Stimulated activated effector memory CD8-positive, alpha-beta T cell treated with anti-CD3 and anti-CD28 coated beads, Interleukin-12 subunit alpha, Interleukin-12 subunit beta, amount 100 ng/mL, for 72 hours (primary cell): ENCODE results near the gene PA2G4.
"Not testable (repeated sequence)": the region's sequence is repeated elsewhere in the genome, so short reads cannot be mapped to it uniquely, and the experiment has no call there.

ENCODE experiments used
- ATAC-seq: fragments of 150-1000 bp; cut with Tn5 transposase; 2 replicates; pipeline ENCODE4 v1.10.0; 2021
- DNase-seq, 2 donors: peaks; one replicate each; pipeline ENCODE4 v3.0.0; 2021 to 2022; ENCODE audit warnings: low spot score in 2 of 2
- H3K27ac Mint-ChIP-seq: one replicate; pipeline ENCODE4 v1.8.0; 2022; ENCODE audit warnings: mild to moderate bottlenecking, mixed read lengths
- H3K36me3 Mint-ChIP-seq: one replicate; pipeline ENCODE4 v1.8.0; 2022; ENCODE audit warnings: mild to moderate bottlenecking, mixed read lengths
- H3K4me1 Mint-ChIP-seq: one replicate; pipeline ENCODE4 v1.8.0; 2022; ENCODE audit warnings: mixed read lengths
- H3K4me3 Mint-ChIP-seq: one replicate; pipeline ENCODE4 v1.8.0; 2022; ENCODE audit warnings: mild to moderate bottlenecking, mixed read lengths
- H3K9me3 Mint-ChIP-seq: one replicate; pipeline ENCODE4 v1.8.0; 2022; ENCODE audit warnings: mixed read lengths

Gene PA2G4

DNA sequence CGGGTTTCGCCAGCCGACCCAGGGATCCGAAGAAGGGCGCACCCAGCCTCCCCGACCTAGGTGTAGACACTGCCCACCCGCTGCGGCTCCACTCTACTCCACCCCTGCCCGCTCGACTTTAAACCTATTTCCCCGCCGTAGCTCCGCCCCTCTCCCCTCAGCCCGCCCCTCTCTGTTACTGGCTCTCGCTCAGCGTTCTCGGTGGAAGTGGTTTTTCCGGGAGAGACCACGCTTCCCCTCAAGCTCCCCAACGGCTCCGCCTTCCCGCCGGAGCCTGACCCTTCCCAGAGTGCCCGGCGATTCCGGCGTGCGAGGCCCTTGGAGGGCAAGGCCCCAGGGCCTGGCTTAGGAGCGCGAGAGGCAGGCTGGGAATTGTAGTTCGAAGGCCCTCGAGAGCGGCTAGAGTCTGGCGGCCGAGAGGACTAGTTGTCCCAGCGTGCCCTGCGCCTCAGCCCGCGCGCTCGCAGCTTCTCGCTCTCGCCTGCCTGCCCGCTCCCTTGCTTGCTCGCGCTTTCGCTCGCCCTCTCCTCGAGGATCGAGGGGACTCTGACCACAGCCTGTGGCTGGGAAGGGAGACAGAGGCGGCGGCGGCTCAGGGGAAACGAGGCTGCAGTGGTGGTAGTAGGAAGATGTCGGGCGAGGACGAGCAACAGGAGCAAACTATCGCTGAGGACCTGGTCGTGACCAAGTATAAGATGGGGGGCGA lies at the start of gene PA2G4:
TSS of gene PA2G4 (plus strand) at position 451 of the 706 bp plus-strand sequence. CDS start at position 630, 179 bp downstream.
- H3K36me3 Mint-ChIP-seq: peaks cover 63% of the 10 kb centered on the region
- H3K4me1 Mint-ChIP-seq: peaks cover 56% of the 10 kb centered on the region
- H3K27ac Mint-ChIP-seq: peak within 1 kb of the TSS; percentile 99
- H3K4me3 Mint-ChIP-seq: peak within 1 kb of the TSS; percentile 100
- DNase-seq (peak; percentile 91 to 99), ATAC-seq (peak; percentile 96)
- no peaks in the 10 kb centered on the region for H3K9me3 Mint-ChIP-seq

DNA sequence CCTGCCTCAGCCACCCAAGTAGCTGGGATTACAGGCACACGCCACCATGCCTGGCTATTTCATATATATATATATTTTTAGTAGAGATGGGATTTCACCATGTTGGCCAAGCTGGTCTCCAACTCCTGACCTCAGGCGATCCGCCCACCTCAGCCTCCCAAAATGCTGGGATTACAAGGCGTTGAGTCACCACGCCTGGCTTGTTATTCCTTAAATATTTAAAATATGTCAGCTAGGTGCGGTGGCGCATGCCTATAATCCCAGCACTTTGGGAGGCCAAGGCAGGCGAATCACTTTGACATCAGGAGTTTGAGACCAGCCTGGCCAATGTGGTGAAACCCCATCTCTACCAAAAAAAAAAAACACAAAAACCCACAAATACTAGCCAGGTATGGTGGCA lies 44.4 kb upstream of the PA2G4 start:
- H3K27ac Mint-ChIP-seq, H3K36me3 Mint-ChIP-seq, ATAC-seq: not testable (repeated sequence)

DNA sequence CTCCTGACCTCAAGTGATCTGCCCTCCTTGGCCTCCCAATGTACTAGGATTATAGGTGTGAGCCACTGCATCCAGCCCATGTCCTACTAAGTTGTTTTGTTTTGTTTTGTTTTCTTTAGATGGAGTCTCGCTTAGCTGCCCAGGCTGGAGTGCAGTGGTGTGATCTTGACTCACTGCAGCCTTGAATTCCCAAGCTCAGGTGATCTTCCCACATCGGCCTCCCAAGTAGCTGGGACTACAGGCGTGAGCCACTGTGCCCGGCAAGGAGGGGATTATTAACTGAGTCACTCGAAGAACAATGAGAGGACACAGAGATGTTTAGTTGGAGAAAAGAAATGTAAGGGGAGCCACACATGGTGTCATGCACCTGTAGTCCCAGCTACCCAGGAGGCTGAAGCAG lies 42.4 kb upstream of the PA2G4 start:
- ATAC-seq: no peak
- DNase-seq: no peak
- H3K9me3 Mint-ChIP-seq: no peaks in the 10 kb centered on the region
- H3K4me3 Mint-ChIP-seq: no peak overlapping the region
- H3K27ac Mint-ChIP-seq: no peak overlapping the region
- H3K36me3 Mint-ChIP-seq: no peaks in the 10 kb centered on the region
- H3K4me1 Mint-ChIP-seq: no peaks in the 10 kb centered on the region

More for the DNA sequence above, 44.4 kb upstream of the PA2G4 start:
- H3K4me1 Mint-ChIP-seq, DNase-seq, H3K4me3 Mint-ChIP-seq, H3K9me3 Mint-ChIP-seq: not testable (repeated sequence)

DNA sequence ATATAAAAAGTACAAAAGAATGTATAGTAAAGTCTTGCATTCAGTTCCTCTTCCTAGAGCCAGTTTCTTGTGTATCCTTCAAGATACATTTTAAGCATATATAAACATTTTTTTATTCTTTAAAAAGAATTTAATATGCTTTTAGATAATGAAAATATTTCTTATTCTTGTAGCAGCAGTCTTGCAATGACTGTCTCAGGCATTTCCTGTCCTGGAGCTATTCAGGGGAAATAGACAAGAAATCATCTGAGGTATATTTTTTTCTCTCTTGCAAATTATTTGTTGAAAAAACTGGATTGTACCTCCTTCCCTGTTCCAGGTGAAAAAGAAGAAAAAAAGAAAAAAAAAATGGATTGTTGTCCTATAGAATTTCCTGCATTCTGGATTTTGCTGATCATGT lies 41.4 kb upstream of the PA2G4 start:
- Mint-ChIP-seq H3K36me3 (no peaks in the 10 kb centered on the region), H3K27ac (no peak overlapping the region), H3K4me3 (no peak overlapping the region), H3K4me1 (no peaks in the 10 kb centered on the region), H3K9me3 (no peaks in the 10 kb centered on the region)
- DNase-seq (no peak), ATAC-seq (no peak)

DNA sequence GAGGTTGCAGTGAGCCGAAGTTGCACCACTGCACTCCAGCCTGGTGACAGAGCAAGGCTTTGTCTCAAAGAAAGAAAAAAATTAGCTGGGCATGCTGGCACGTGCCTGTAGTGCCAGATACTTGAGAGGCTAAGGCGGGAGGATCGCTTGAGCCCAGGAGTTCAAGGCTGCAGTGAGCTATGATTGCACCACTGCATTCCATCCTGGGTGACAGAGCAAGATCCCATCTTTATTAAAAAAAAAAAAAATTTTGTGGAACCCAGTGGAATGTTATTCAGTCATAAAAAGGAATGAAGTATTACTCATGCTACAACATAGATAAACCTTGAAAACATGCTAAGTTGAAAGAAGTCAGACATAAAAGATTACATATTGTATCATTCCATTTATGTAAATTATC lies 32.7 kb upstream of the PA2G4 start:
- H3K4me3 Mint-ChIP-seq: no peak overlapping the region
- H3K4me1 Mint-ChIP-seq: no peaks in the 10 kb centered on the region
- no peaks in the 10 kb centered on the region for H3K36me3 Mint-ChIP-seq
- ATAC-seq (no peak), DNase-seq (no peak)
- H3K9me3 Mint-ChIP-seq: no peaks in the 10 kb centered on the region
- no peak overlapping the region for H3K27ac Mint-ChIP-seq

DNA sequence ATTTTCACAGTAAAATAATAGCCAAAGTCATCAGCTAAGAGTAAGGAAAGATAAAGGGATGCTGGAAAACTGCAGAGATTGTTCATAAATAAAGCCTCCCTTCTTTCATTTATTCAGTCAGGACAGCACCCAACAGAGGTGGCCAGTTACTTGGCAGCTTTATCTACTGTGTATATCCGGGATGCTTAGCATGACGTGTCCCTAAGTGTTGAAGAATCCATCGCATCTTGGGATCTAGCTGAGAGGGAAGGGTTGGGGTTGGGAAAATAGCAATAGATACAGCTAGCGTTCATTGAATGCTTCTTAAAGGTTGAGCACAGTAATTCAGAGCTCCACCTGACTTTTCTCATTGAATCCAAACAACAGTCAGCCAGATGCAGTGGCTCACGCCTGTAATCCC lies 30.0 kb upstream of the PA2G4 start:
- Mint-ChIP-seq H3K9me3 (no peaks in the 10 kb centered on the region), H3K4me3 (no peak overlapping the region), H3K27ac (no peak overlapping the region), H3K4me1 (no peaks in the 10 kb centered on the region), H3K36me3 (no peaks in the 10 kb centered on the region)
- ATAC-seq: no peak
- DNase-seq: no peak

DNA sequence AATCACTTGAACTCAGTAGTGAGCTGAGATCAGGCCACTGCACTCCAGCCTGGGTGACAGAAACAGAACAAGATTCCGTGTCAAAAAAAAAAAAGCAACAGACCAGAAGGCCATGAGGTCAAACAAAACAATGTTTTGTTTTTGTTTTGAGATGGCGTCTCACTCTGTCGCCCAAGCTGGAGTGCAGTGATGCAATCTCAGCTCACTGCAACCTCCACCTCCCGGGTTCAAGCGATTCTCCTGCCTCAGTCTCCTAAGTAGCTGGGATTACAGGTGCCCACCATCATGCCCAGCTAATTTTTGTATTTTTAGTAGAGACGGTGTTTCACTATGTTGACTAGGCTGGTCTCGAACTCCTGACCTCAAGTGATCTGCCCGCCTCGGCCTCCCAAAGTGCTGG lies 26.4 kb upstream of the PA2G4 start:
- not testable (repeated sequence) for ATAC-seq, DNase-seq, H3K4me1 Mint-ChIP-seq, H3K9me3 Mint-ChIP-seq, H3K36me3 Mint-ChIP-seq, H3K27ac Mint-ChIP-seq
- peak overlapping the region; percentile 79 for H3K4me3 Mint-ChIP-seq

DNA sequence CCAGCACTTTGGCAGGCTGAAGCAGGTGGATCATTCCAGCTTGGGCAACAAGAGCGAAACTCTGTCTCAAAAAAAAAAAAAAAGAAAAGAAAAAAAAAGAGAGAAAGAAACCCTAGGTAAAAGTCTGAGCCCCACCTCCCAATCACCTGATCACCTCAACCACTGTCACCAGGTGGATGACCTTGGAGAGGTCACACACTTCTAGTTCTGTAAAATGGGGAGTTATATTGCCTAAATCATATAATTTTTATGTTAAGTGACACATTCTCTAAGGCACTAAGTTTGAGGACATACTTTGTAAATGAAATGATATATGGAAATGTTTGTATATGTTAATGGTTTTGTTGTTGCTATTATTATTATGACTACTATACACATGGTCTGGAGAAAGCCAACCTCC lies 25.9 kb upstream of the PA2G4 start:
- H3K4me3 Mint-ChIP-seq: peak overlapping the region; percentile 79
- no peak overlapping the region for H3K27ac Mint-ChIP-seq
- ATAC-seq: no peak
- H3K4me1 Mint-ChIP-seq: peaks cover 7% of the 10 kb centered on the region
- no peaks in the 10 kb centered on the region for H3K36me3 Mint-ChIP-seq
- DNase-seq: no peak
- H3K9me3 Mint-ChIP-seq: no peaks in the 10 kb centered on the region

DNA sequence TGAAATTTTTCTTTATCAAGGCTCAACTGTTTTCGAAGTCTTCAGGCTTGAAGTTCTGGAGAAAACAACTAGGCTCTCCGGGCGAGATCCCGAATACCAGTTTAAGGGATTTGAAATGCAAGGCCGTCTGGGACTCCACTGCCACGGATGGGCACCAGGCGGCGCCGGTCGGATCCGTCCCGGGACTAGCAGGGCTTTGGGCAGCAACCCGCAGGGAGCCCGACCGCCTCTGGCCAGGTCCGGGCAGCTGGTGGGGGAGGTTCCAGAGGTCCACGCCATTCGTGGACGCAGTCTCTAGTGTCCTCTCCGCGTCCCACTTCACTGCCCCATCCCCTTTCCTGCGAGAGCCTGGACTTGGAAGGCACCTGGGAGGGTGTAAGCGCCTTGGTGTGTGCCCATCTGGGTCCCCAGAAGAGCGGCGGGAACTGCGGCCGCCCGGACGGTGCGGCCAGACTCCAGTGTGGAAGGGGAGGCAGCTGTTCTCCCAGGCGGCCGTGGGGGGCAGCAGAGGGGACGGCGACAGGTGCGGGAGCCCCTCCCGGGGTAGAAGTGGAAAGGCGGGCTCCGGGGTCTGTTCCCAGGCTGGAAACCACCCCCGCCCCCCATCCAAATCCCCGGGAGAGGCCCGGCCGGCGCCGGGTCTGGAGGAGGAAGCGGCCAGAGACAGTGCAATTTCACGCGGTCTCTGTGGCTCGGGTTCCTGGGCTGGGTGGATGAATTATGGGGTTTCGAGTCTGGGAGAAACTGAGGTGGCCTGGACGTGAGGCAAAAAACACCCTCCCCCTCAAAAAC lies 25.2 kb upstream of the PA2G4 start:
- Mint-ChIP-seq H3K36me3 (no peaks in the 10 kb centered on the region), H3K4me3 (peak overlapping the region; percentile 79), H3K9me3 (no peaks in the 10 kb centered on the region), H3K4me1 (peaks cover 7% of the 10 kb centered on the region), H3K27ac (no peak overlapping the region)
- DNase-seq (peak; percentile 41 to 73), ATAC-seq (peak; percentile 67)

DNA sequence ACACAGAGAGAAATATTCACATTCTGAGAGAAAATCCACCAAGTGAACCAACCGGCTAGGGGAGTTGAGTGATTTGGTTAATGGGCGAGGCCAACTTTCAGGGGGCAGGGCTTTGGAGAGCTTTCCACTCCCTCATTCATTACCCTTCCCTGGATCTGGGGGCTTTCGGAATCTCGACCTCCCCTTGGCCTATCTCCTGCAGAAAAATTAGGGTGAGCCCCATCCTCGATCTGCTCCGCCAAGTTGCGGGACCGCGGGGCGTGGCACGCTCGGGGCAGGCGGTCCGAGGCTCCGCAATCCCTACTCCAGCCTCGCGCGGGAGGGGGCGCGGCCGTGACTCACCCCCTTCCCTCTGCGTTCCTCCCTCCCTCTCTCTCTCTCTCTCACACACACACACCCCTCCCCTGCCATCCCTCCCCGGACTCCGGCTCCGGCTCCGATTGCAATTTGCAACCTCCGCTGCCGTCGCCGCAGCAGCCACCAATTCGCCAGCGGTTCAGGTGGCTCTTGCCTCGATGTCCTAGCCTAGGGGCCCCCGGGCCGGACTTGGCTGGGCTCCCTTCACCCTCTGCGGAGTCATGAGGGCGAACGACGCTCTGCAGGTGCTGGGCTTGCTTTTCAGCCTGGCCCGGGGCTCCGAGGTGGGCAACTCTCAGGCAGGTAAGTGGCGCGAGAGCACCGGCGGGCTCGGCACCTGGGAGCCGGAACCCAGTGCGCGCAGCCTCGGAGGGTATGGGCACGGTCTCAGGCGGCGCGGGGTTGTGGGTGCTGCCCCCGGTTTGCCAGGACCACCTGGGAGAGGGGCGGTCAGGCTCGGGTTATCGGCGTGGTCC lies 24.4 kb upstream of the PA2G4 start, which contains the start of gene ERBB3:
TSS of gene ERBB3 (plus strand) at position 443 of the 833 bp plus-strand sequence. CDS start at position 579, 136 bp downstream.
- Mint-ChIP-seq H3K4me3 (peak within 1 kb of the TSS; percentile 79), H3K9me3 (no peaks in the 10 kb centered on the region), H3K36me3 (no peaks in the 10 kb centered on the region), H3K4me1 (peaks cover 7% of the 10 kb centered on the region), H3K27ac (no peak within 1 kb of the TSS)
- ATAC-seq (peak; percentile 87), DNase-seq (peak; percentile 36 to 71)

DNA sequence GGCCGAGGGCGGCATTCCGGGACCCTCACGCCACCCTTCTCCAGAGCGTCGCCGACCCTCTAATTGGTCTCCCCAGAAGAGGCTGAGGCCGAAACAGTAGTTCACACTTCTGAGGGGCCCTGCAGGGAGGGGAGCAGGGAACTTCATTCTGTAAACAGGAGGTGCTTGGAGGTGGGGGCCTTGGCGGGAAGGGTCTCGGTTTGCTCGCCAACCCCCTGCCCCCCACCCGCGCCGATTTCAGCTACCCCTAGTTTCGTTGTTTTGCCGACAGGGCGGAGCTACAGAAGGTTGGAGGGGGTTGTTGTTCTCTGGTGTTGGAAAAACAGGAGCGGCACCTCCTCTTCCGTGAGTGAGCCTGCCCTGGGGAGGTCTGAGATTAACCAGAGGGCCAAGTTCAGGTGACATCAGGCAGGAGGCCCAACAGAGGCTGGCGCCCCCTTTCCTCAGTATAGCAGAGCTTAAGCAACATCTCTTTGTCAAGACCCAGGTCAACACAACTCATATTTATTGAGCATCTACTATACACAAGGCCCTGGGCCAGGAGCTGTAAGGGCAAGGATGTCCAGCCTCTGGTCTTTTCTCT lies 23.7 kb upstream of the PA2G4 start:
- DNase-seq: no peak
- H3K36me3 Mint-ChIP-seq: no peaks in the 10 kb centered on the region
- H3K4me3 Mint-ChIP-seq: peak overlapping the region; percentile 79
- peaks cover 7% of the 10 kb centered on the region for H3K4me1 Mint-ChIP-seq
- no peaks in the 10 kb centered on the region for H3K9me3 Mint-ChIP-seq
- ATAC-seq: no peak
- no peak overlapping the region for H3K27ac Mint-ChIP-seq

DNA sequence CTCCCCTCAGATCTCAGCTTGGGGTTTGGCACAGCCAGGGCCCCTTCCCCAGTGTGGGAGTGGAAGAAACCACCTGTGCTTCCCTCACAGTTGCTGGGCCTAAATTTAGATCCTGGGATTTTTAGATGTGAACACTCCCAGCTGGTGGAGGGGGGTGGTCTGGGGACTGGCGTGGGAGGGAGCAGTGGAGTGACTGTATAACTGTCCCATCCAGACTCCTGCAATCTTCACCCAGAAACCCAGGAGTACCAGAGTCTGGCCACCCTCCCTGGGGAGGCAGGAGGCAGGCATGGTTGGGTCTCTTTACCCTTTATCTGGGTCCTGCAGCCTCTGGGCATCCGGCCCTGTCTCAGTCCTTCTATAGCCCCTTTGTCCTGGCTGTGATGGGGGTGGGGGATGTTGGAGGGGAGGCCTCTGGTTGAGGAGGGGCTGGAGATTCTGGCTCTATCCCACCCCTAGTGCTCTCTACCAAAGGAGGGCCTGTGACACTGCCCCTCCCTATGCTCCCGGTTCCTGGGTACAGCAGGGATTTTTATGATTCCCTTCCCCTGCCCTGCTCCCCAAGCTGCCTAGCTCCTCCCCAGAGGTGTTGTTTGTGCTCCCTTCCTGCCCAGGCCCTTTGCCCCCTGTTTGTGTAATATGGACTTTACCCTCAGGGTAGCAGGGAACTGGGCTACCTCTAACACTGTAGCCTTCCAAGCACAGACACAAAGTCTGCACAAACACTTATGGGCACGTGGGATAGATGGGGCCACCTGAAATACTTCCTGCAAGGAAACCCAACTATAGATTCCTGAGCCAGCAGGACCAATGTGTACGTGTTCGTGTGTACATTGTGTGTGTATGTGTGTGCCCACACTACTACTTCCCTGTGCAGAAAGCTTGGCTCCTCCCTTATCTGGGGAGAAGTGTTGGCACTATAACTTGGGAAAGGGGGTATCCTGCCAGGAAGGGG lies 22.7 kb upstream of the PA2G4 start:
- H3K27ac Mint-ChIP-seq: no peak overlapping the region
- no peak for DNase-seq
- no peaks in the 10 kb centered on the region for H3K36me3 Mint-ChIP-seq
- H3K9me3 Mint-ChIP-seq: no peaks in the 10 kb centered on the region
- no peak for ATAC-seq
- peaks cover 7% of the 10 kb centered on the region for H3K4me1 Mint-ChIP-seq
- peak overlapping the region; percentile 79 for H3K4me3 Mint-ChIP-seq

DNA sequence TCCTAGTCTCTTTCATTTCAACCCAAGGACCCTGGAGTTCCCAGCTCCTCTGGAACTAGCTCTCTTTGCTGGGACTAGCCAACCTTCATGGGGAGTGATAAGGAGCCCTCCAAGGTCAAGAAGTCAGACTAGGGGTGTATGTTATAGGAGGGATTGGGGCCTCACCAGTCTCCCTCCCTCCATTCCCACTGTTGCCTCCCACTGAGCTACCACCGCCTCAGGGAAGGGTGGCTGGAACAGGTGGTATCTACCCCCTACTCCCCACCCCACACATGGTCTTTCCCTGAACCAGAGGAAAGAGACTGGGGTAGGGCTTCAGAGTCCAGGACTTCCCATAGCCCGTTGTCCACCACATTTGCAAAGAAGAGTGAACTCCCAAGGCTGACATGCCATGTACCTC lies 22.0 kb upstream of the PA2G4 start:
- DNase-seq: no peak
- H3K36me3 Mint-ChIP-seq: peaks cover under 1% of the 10 kb centered on the region
- no peak overlapping the region for H3K4me3 Mint-ChIP-seq
- no peak overlapping the region for H3K27ac Mint-ChIP-seq
- H3K4me1 Mint-ChIP-seq: peaks cover 7% of the 10 kb centered on the region
- ATAC-seq: no peak
- no peaks in the 10 kb centered on the region for H3K9me3 Mint-ChIP-seq

DNA sequence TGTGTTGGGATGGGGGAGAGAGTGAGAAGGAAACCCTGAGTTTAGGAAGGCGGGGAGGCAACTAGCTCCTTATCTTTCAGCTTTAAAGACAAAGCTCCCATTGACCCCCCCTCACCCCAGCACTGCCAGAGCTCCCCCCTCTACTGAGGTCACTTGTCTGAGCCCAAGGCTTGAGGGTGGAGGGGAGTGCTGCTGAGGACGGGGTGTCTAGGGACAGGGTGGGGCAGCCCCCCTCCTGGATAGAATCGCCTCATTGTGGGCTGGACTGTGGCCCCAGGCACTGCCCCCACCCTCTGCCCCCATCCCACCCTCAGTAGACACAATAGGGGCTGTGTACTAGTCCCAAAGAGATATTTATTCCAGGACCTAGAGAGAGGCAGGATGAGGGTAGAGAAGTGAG lies 21.4 kb upstream of the PA2G4 start:
- Mint-ChIP-seq H3K4me1 (peaks cover 7% of the 10 kb centered on the region), H3K4me3 (no peak overlapping the region)
- no peak for ATAC-seq

More for the DNA sequence above, 21.4 kb upstream of the PA2G4 start:
- Mint-ChIP-seq H3K27ac (no peak overlapping the region), H3K9me3 (no peaks in the 10 kb centered on the region), H3K36me3 (peaks cover 5% of the 10 kb centered on the region)
- DNase-seq: no peak
